Right lobe of liver (tissue), 4 donors: ENCODE measurements around the gene TNNC1.

Source experiments
- CTCF ChIP-seq, 4 donors: fragments of 200-600 bp in 3 of 4; fragments of 450-650 bp in 1 of 4; IDR thresholded peaks; one replicate each; pipeline versions ENCODE4 v1.5.1 to v1.8.0; 2016 to 2022; ENCODE audit warnings: antibody characterized with exemption in 4 of 4, mild to moderate bottlenecking in 2 of 4
- POLR2A ChIP-seq: fragments of 450-650 bp; IDR thresholded peaks from one replicate; pipeline ENCODE4 v1.6.1; 2017; ENCODE audit warnings: antibody characterized with exemption, mild to moderate bottlenecking
- donor health status: DM: no; HTN: no; CAD: no.
- donor health status: DM: no; HTN: no; CAD: no.
- donor health status: DM: no; HTN: yes; CAD: no.

GRCh38 chr3:52406231-52406661 lies 47.6 kb downstream of the TNNC1 start:
- TF ChIP-seq POLR2A, result no peak
- TF ChIP-seq CTCF (IDR thresholded peaks at IDR 0.05), result no peak
